SH-SY5Y (cell line): ENCODE results near the gene MAB21L3.

ENCODE experiments used
- GATA2 ChIP-seq: IDR thresholded peaks from 2 replicates; pipeline ENCODE4 v1.6.1; 2011; ENCODE audit warnings: mild to moderate bottlenecking, low read depth, low read length
- GATA3 ChIP-seq: IDR thresholded peaks from 2 replicates; pipeline ENCODE4 v1.6.1; 2011; ENCODE audit warnings: low read depth, mild to moderate bottlenecking, low read length, moderate library complexity

MAB21L3 gene

GRCh38 chr1:116159611-116160010 lies 48.4 kb downstream of the MAB21L3 start:
- TF ChIP-seq GATA2 = no peak
- TF ChIP-seq GATA3 = no peak

GRCh38 chr1:116161390-116161789 lies 50.2 kb downstream of the MAB21L3 start:
- TF ChIP-seq GATA3 (no peak), GATA2 (no peak)

GRCh38 chr1:116161877-116162390 lies 50.7 kb downstream of the MAB21L3 start:
- TF ChIP-seq GATA2 = no peak
- TF ChIP-seq GATA3 = no peak

GRCh38 chr1:116163533-116163932 lies 52.3 kb downstream of the MAB21L3 start:
- TF ChIP-seq GATA2 (no peak), GATA3 (no peak)

- TF ChIP-seq GATA3 = no peak
- no peak for TF ChIP-seq GATA2
These were observed 53.0 kb downstream of the MAB21L3 start for GRCh38 chr1:116164150-116164549.

GRCh38 chr1:116164604-116165368 lies 53.6 kb downstream of the MAB21L3 start:
- TF ChIP-seq GATA3 (no peak), GATA2 (no peak)

- no peak for TF ChIP-seq GATA3
- TF ChIP-seq GATA2 = no peak
These were observed 54.4 kb downstream of the MAB21L3 start for GRCh38 chr1:116165572-116165971.

- TF ChIP-seq GATA3 (no peak), GATA2 (no peak)
These were observed 54.9 kb downstream of the MAB21L3 start for GRCh38 chr1:116166011-116166571.

GRCh38 chr1:116166655-116167054 lies 55.5 kb downstream of the MAB21L3 start:
- TF ChIP-seq GATA3 (no peak), GATA2 (no peak)

GRCh38 chr1:116167625-116168276 lies 56.6 kb downstream of the MAB21L3 start:
- no peak for TF ChIP-seq GATA2
- TF ChIP-seq GATA3 = no peak

GRCh38 chr1:116168277-116169032 lies 57.3 kb downstream of the MAB21L3 start:
- TF ChIP-seq GATA3 = no peak
- no peak for TF ChIP-seq GATA2

- no peak for TF ChIP-seq GATA2
- no peak for TF ChIP-seq GATA3
These were observed 58.7 kb downstream of the MAB21L3 start for GRCh38 chr1:116169898-116170297.

- TF ChIP-seq GATA3 (no peak), GATA2 (no peak)
These were observed 59.8 kb downstream of the MAB21L3 start for GRCh38 chr1:116170721-116171589.

- no peak for TF ChIP-seq GATA2
- TF ChIP-seq GATA3 = no peak
These were observed 61.5 kb downstream of the MAB21L3 start for GRCh38 chr1:116172666-116173065.
